Raji (cell line): ENCODE results near the gene FASTKD1.

ENCODE experiments used
- POLR2A ChIP-seq: IDR thresholded peaks from 2 replicates; pipeline ENCODE4 v1.6.1; 2011; ENCODE audit warnings: low read depth, low read length, control low read depth; ENCODE audit not compliant: insufficient read depth

FASTKD1 gene

DNA sequence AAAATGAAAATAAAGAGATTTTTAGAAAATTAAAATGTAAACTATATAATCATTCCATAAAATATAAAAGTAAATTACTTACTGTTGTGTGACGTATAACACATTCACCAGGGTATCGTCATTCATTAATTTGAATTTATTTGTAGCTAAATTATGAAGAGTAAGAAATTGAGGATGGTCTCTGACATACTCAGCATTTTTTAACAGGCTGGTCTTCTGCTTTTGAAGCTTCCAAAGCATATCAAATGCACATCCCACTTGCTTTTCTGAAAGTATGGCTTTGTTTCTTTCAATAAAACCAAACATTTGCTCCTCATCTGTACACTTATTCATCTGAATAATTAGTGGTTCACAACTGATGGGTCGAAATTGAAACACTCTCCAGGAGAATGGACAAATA is 2.1 kb downstream of the FASTKD1 start:
- TF ChIP-seq POLR2A: no peak

GRCh38 chr2:169569948-169570347 is 3.7 kb downstream of the FASTKD1 start:
- no peak for TF ChIP-seq POLR2A

DNA sequence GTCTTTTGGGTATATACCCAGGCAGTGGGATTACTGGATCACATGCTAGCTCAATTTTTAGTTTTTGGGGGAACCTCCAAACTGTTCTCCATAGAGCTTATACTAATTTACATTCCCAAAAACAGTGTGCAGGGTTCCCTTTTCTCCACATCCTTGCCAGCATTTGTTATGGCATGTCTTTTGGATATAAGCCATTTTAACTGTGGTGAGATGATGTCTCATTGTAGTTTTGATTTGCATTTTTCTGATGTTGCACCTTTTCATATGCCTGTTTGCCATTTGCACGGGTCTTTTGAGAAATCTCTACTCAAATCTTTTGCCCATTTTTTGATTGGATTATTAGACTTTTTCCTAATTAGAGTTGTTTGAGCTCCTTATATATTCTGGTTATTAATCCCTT is 8.0 kb downstream of the FASTKD1 start:
- TF ChIP-seq POLR2A: no peak

DNA sequence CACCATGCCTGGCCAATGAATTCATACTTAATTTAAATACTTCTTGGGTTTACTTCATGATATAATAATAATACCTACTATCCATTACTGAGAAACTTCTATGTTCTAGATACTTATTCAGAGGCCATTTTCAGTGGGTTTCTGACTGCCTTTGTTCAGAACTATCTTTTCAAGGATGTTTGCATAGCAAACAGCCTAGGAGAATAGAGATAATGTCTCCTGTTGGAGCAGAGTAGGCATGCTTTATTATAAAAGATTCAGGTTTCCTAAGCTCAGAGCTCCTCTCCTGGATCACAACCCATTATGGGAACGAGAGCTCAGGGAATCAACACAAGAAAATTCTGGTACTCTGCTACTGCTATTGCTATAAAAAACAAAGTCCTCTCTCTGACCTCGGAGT is 11.1 kb downstream of the FASTKD1 start:
- TF ChIP-seq POLR2A: no peak

GRCh38 chr2:169561364-169561763 is 12.3 kb downstream of the FASTKD1 start:
- no peak for TF ChIP-seq POLR2A

GRCh38 chr2:169546756-169547155 is 26.9 kb downstream of the FASTKD1 start:
- no peak for TF ChIP-seq POLR2A

DNA sequence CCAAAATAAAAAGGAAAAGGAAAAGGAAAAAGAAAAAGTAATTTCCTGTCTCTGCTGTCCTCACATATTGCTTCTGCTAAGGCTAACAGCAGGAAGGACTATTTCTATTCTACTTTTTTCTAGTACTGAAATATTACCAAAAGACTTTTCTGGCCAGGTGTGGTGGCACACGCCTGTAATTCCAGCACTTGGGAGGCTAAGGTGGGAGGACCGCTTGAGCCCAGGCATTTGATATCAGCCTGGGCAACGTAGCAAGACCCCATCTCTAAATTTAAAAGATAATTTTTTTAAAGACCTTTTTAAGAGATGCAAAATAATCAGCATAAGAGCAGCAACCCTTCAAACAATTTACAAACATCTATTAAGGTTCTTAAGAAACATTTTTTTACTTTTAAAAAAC is 31.2 kb downstream of the FASTKD1 start:
- no peak for TF ChIP-seq POLR2A

DNA sequence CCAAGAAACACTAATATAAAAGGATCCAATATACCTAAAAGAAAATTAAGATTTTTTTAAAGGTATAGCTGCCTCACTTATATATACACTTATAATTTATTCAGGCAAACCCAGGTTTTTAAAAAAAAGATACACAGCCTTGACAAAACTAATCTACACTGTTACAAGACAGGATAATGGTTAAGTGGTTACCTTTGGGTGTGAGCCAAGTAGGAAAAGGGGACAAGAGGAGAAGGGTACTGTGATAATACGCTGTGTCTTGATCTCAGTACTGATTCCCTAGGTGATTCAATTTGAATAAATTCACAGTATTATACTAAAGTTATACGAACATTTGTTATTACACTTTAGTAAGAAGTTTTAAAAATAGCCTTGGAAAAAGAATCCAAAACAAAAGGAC is 33.5 kb downstream of the FASTKD1 start:
- no peak for TF ChIP-seq POLR2A

GRCh38 chr2:169528271-169528701 is 45.4 kb downstream of the FASTKD1 start:
- no peak for TF ChIP-seq POLR2A

GRCh38 chr2:169526451-169526850 is 47.2 kb downstream of the FASTKD1 start:
- TF ChIP-seq POLR2A: no peak

- TF ChIP-seq POLR2A: no peak
These were observed 48.2 kb downstream of the FASTKD1 start for GRCh38 chr2:169525434-169525833.

DNA sequence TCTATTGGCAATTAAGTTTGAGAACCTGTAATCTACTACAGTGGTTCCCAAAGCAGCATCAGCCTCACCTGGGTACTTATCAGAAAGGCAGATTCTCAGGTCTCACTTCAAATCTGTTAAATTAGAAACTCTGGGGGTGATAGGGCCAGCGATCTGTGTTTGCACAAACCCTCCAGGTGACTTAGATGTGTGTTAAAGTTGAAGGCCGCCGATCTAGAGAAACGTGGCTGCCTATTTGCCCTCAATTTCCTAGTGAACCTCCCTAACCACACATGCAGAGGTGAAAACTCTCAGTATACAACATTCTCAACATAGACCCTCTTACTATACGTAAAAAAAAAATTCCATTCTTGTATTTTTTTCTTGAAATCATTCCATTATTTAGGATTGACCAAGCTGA is 50.0 kb downstream of the FASTKD1 start:
- TF ChIP-seq POLR2A: no peak

DNA sequence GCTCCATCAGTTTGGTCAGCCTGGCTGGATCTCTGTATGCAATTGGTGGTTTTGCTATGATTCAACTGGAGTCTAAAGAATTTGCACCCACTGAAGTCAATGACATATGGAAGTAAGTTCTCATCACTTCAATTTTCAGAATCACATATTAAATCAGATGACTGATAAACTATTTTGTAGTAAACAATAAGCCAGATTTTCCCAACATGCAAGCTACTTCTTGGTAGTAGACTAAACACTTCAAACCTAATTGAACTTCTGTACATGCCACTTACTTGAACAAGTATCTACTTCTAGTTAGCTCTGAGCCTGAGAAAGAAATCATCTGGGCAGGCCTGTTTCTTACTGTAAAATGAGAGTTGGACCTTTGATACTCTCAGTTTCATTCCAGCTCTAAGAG is 52.8 kb downstream of the FASTKD1 start:
- no peak for TF ChIP-seq POLR2A

GRCh38 chr2:169513926-169514325 is 59.7 kb downstream of the FASTKD1 start:
- no peak for TF ChIP-seq POLR2A

DNA sequence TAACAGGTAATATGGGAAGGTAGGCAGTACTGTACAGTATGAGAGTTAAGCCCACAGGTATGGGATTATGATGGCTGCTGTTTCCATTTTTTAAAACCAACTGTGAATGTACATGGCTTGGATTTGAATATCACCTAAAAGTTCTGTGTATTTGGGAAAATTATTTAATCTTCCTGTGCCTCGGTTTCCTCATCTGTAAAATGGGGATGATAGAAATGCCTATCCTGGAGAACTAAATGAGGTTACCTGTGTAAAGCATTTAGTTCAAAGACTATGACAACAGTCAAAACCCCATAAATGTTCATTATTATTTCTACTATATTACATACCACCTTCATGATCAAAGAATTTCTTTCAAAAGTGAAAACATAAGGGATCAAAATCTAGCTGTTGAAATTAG is 60.6 kb downstream of the FASTKD1 start:
- no peak for TF ChIP-seq POLR2A

DNA sequence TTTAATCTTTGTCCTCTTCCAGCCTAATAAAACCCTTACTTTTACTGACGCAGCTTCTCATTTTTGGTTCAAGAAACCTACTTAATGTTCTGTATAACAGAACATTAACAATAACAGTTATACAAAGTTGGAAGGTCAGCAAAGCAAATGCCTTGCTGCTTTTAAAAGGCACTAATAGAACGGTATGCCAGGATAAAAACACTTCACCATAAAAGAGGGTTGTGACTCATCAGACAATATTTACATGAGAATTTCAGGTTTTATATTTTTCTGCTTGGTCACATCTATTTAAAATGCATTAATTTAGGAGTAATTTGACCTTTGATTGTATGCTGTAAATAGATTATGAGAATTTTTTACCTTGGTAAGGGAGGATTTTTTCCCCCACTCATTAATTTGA is 61.1 kb downstream of the FASTKD1 start:
- no peak for TF ChIP-seq POLR2A

GRCh38 chr2:169511818-169512217 is 61.8 kb downstream of the FASTKD1 start:
- TF ChIP-seq POLR2A: no peak

- no peak for TF ChIP-seq POLR2A
These were observed 63.2 kb downstream of the FASTKD1 start for GRCh38 chr2:169510496-169510895.

DNA sequence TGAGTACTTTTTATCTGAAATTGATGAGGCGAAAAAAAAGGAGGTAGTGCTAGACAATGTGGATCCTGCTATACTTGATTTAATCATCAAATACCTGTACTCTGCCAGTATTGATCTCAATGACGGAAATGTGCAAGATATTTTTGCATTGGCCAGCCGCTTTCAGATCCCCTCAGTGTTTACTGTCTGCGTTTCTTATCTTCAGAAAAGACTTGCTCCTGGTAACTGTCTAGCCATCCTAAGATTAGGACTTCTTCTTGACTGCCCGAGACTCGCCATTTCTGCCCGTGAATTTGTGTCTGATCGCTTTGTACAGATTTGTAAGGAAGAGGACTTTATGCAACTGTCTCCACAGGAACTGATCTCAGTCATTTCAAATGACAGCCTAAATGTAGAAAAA is 63.7 kb downstream of the FASTKD1 start:
- no peak for TF ChIP-seq POLR2A
